ENCODE results near the gene SLC10A3. TPM values are rescaled to one million over a fixed set of nuclear protein-coding genes. Genes with fewer than 3 reads are reported as not detected.

The SLC10A3 gene
- polyA plus RNA-seq, 1 of the 3 experiments (the other 2 are of a cell fraction): 29.7 TPM

DNA sequence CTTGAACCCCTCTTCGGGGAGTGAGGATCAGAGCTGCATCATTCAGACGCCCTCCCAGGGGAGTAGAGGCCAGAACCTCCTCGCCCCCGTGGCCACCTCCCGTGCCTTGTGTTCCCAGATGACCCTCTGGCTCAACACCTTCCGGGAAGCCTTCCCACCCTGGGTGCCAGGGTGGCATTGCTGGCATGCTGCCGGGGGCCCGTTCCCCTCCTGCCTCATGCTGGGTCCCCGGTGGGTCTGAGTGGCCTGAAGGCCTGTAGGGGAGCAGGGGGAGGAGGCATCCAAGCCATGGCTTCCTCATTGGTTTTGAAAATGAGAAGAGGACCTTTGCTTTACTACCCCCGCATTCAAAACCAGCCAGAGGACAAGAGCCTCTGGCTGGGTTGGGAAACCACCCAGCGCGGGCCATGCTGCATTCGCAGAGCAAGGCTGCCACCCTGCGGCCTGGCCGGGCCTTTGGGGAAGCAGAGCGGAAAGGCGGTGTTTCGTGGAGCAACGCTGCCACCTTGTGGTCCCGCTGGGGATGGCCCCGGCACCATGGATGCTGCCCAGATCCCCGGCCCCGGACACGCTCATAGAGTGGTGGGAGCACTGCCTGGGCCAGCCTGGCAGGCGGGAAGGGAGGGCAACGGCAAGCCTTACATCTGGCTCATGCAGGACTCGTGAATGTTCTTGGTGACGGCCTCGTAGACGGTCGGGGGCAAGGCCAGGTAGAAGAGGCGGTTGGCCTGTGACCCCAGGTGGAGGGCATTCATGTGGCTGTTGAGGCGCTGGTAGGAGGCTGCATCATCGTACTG, 44.3 kb upstream of the SLC10A3 start:
- H3K4me1 ChIP-seq (ENCODE audit: control insufficient read depth in 1 of 2, insufficient read depth in 2 of 2, low read depth in 1 of 2, low read length in 1 of 2): peaks cover 0 to 10% of the 10 kb centered on the region in 2 experiments; a peak in 1 of 4 replicates
- POLR2A ChIA-PET: no interaction called here
- no peak for TF ChIP-seq ELF1 (IDR thresholded peaks at IDR 0.05)
- TF ChIP-seq RCOR1 (IDR thresholded peaks at IDR 0.05; ENCODE audit: low read length): no peak
- TF ChIP-seq, protein P1, sequence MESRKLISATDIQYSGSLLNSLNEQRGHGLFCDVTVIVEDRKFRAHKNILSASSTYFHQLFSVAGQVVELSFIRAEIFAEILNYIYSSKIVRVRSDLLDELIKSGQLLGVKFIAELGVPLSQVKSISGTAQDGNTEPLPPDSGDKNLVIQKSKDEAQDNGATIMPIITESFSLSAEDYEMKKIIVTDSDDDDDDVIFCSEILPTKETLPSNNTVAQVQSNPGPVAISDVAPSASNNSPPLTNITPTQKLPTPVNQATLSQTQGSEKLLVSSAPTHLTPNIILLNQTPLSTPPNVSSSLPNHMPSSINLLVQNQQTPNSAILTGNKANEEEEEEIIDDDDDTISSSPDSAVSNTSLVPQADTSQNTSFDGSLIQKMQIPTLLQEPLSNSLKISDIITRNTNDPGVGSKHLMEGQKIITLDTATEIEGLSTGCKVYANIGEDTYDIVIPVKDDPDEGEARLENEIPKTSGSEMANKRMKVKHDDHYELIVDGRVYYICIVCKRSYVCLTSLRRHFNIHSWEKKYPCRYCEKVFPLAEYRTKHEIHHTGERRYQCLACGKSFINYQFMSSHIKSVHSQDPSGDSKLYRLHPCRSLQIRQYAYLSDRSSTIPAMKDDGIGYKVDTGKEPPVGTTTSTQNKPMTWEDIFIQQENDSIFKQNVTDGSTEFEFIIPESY (IDR thresholded peaks at IDR 0.05; ENCODE audit: borderline replicate concordance, low read depth): no peak
- TF ChIP-seq EP300 (IDR thresholded peaks at IDR 0.05; ENCODE audit: borderline replicate concordance in 1 of 2, low read depth in 1 of 2, low read length in 1 of 2): no peak
- TF ChIP-seq, protein P2, sequence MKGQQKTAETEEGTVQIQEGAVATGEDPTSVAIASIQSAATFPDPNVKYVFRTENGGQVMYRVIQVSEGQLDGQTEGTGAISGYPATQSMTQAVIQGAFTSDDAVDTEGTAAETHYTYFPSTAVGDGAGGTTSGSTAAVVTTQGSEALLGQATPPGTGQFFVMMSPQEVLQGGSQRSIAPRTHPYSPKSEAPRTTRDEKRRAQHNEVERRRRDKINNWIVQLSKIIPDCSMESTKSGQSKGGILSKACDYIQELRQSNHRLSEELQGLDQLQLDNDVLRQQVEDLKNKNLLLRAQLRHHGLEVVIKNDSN (IDR thresholded peaks at IDR 0.05; ENCODE audit: borderline replicate concordance, low read depth): no peak
- no peak for TF ChIP-seq GABPA (IDR thresholded peaks at IDR 0.05; ENCODE audit: low read depth)
- no peak for TF ChIP-seq POLR2AphosphoS5 (IDR thresholded peaks at IDR 0.05; ENCODE audit: low read depth, low read length)
- TF ChIP-seq, protein P3, sequence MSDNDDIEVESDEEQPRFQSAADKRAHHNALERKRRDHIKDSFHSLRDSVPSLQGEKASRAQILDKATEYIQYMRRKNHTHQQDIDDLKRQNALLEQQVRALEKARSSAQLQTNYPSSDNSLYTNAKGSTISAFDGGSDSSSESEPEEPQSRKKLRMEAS (IDR thresholded peaks at IDR 0.05; ENCODE audit: low read depth): 0 out of 2 replicates have a peak, but pooled peaks have one; percentile 40
- TF ChIP-seq NFIC (IDR thresholded peaks at IDR 0.05; ENCODE audit: borderline replicate concordance): no peak
- TF ChIP-seq, protein P4, sequence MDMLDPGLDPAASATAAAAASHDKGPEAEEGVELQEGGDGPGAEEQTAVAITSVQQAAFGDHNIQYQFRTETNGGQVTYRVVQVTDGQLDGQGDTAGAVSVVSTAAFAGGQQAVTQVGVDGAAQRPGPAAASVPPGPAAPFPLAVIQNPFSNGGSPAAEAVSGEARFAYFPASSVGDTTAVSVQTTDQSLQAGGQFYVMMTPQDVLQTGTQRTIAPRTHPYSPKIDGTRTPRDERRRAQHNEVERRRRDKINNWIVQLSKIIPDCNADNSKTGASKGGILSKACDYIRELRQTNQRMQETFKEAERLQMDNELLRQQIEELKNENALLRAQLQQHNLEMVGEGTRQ (IDR thresholded peaks at IDR 0.05; ENCODE audit: borderline replicate concordance, low read depth, low read length): no peak
- TF ChIP-seq TCF12 (IDR thresholded peaks at IDR 0.05): no peak
- TF ChIP-seq, protein P5, sequence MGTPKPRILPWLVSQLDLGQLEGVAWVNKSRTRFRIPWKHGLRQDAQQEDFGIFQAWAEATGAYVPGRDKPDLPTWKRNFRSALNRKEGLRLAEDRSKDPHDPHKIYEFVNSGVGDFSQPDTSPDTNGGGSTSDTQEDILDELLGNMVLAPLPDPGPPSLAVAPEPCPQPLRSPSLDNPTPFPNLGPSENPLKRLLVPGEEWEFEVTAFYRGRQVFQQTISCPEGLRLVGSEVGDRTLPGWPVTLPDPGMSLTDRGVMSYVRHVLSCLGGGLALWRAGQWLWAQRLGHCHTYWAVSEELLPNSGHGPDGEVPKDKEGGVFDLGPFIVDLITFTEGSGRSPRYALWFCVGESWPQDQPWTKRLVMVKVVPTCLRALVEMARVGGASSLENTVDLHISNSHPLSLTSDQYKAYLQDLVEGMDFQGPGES (IDR thresholded peaks at IDR 0.05; ENCODE audit: low read depth, low read length): no peak
- TF ChIP-seq CHD2 (IDR thresholded peaks at IDR 0.05; ENCODE audit: low read length, partially characterized antibody): peak; percentile 52
- TF ChIP-seq SMC3 (IDR thresholded peaks at IDR 0.05; ENCODE audit: low read depth, low read length): peak; percentile 99
- TF ChIP-seq, protein P6, sequence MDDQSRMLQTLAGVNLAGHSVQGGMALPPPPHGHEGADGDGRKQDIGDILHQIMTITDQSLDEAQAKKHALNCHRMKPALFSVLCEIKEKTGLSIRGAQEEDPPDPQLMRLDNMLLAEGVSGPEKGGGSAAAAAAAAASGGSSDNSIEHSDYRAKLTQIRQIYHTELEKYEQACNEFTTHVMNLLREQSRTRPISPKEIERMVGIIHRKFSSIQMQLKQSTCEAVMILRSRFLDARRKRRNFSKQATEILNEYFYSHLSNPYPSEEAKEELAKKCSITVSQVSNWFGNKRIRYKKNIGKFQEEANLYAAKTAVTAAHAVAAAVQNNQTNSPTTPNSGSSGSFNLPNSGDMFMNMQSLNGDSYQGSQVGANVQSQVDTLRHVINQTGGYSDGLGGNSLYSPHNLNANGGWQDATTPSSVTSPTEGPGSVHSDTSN (IDR thresholded peaks at IDR 0.05): no peak
- no peak for TF ChIP-seq JUND (IDR thresholded peaks at IDR 0.05)
- TF ChIP-seq MXI1 (IDR thresholded peaks at IDR 0.05; ENCODE audit: low read depth, low read length): peak; percentile 41; the same call in 1 of the 2 replicates
- TF ChIP-seq FOXJ3 (CRISPR knock-in tag; IDR thresholded peaks at IDR 0.05): no peak
- TF ChIP-seq, protein P7, sequence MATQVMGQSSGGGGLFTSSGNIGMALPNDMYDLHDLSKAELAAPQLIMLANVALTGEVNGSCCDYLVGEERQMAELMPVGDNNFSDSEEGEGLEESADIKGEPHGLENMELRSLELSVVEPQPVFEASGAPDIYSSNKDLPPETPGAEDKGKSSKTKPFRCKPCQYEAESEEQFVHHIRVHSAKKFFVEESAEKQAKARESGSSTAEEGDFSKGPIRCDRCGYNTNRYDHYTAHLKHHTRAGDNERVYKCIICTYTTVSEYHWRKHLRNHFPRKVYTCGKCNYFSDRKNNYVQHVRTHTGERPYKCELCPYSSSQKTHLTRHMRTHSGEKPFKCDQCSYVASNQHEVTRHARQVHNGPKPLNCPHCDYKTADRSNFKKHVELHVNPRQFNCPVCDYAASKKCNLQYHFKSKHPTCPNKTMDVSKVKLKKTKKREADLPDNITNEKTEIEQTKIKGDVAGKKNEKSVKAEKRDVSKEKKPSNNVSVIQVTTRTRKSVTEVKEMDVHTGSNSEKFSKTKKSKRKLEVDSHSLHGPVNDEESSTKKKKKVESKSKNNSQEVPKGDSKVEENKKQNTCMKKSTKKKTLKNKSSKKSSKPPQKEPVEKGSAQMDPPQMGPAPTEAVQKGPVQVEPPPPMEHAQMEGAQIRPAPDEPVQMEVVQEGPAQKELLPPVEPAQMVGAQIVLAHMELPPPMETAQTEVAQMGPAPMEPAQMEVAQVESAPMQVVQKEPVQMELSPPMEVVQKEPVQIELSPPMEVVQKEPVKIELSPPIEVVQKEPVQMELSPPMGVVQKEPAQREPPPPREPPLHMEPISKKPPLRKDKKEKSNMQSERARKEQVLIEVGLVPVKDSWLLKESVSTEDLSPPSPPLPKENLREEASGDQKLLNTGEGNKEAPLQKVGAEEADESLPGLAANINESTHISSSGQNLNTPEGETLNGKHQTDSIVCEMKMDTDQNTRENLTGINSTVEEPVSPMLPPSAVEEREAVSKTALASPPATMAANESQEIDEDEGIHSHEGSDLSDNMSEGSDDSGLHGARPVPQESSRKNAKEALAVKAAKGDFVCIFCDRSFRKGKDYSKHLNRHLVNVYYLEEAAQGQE (IDR thresholded peaks at IDR 0.05; ENCODE audit: low read depth, low read length): no peak
- TF ChIP-seq RXRA (IDR thresholded peaks at IDR 0.05; ENCODE audit: borderline replicate concordance, low read depth): no peak
- TF ChIP-seq NRF1 (IDR thresholded peaks at IDR 0.05; ENCODE audit: low read depth, low read length): peak; percentile 19; the same call in 1 of the 2 replicates
- TF ChIP-seq TAF1 (IDR thresholded peaks at IDR 0.05; ENCODE audit: borderline replicate concordance, low read depth, low read length): no peak
- no peak for TF ChIP-seq GATA2 (CRISPR knock-in tag; IDR thresholded peaks at IDR 0.05)

More for the DNA sequence above, 44.3 kb upstream of the SLC10A3 start:
- no peak overlapping the region for H2AFZ ChIP-seq (ENCODE audit: low read depth)
- no peak overlapping the region for H3K9ac ChIP-seq
- H3F3A ChIP-seq (replicated peaks; ENCODE audit: insufficient read depth): no peaks in the 10 kb centered on the region
- H3K79me2 ChIP-seq (ENCODE audit: insufficient read depth): peaks cover 24% of the 10 kb centered on the region; the same call in 1 of the 2 replicates
- H4K20me1 ChIP-seq (ENCODE audit: insufficient read depth): no peaks in the 10 kb centered on the region
- CTCF ChIA-PET: interaction anchor here (0.7 to 2.5 kb wide), 16 partner anchors 8 to 521 kb away, joined by 3 to 11 read pairs (median 4); partner anchors contain the start of genes IKBKG, RPL10 and UBL4A
- H3K9me2 ChIP-seq: no peaks in the 10 kb centered on the region
- H3K4me3 ChIP-seq (ENCODE audit: low read depth in 2 of 2, low read length in 1 of 2): no peak overlapping the region
- H3K27ac ChIP-seq (ENCODE audit: low read depth in 2 of 2, low read length in 1 of 2): peak overlapping the region in 1 of 2 experiments; percentile 33; a peak in 1 of 4 replicates
- DNase-seq: peak; percentile 95
- H3K36me3 ChIP-seq (replicated peaks in 1 of 2; ENCODE audit: control insufficient read depth in 1 of 2, insufficient read depth in 2 of 2, low read length in 1 of 2): peaks cover 3 to 20% of the 10 kb centered on the region in 2 experiments
- H3K9me3 ChIP-seq: no peaks in the 10 kb centered on the region
- whole genome bisulfite sequencing (ENCODE audit: low lambda C conversion rate): 28% methylated on average over 8 of the region's 34 CpGs
- no peak overlapping the region for H3K4me2 ChIP-seq
- no peaks in the 10 kb centered on the region; the same call in 1 of the 2 replicates for H3K27me3 ChIP-seq (ENCODE audit: insufficient read depth)
